ENCODE data around the gene IFNL1.
"Not testable (repeated sequence)": the region's sequence is repeated elsewhere in the genome, so short reads cannot be mapped to it uniquely, and the experiment has no call there.

IFNL1 gene

GRCh38 chr19:39270036-39270871 is 26.0 kb upstream of the IFNL1 start:
- DNase-seq: peak; percentile 75

GRCh38 chr19:39273859-39274258 is 22.3 kb upstream of the IFNL1 start:
- not testable (repeated sequence) for DNase-seq

- no peak for DNase-seq
Observed at GRCh38 chr19:39275578-39275977, 20.6 kb upstream of the IFNL1 start.

- no peak for DNase-seq
Observed at GRCh38 chr19:39276740-39277139, 19.5 kb upstream of the IFNL1 start.

- no peak for DNase-seq
Observed at GRCh38 chr19:39277598-39277997, 18.6 kb upstream of the IFNL1 start.

GRCh38 chr19:39282021-39282420 is 14.2 kb upstream of the IFNL1 start:
- DNase-seq: no peak

GRCh38 chr19:39284032-39284431 is 12.2 kb upstream of the IFNL1 start:
- no peak for DNase-seq

GRCh38 chr19:39293394-39293793 is 2.8 kb upstream of the IFNL1 start:
- no peak for DNase-seq

GRCh38 chr19:39296906-39297305 is 699 bp downstream of the IFNL1 start:
- no peak for DNase-seq

GRCh38 chr19:39297931-39298634 is 1.9 kb downstream of the IFNL1 start:
- no peak for DNase-seq

- no peak for DNase-seq
Observed at GRCh38 chr19:39299404-39299803, 3.2 kb downstream of the IFNL1 start.

GRCh38 chr19:39299832-39300231 is 3.6 kb downstream of the IFNL1 start:
- no peak for DNase-seq

- no peak for DNase-seq
Observed at GRCh38 chr19:39301021-39301420, 4.8 kb downstream of the IFNL1 start.

GRCh38 chr19:39301562-39301961 is 5.4 kb downstream of the IFNL1 start:
- DNase-seq: no peak

GRCh38 chr19:39303373-39304184 is 7.4 kb downstream of the IFNL1 start:
- no peak for DNase-seq

- no peak for DNase-seq
Observed at GRCh38 chr19:39304185-39304513, 7.9 kb downstream of the IFNL1 start.

- DNase-seq: no peak
Observed at GRCh38 chr19:39304701-39305571, 8.7 kb downstream of the IFNL1 start.

GRCh38 chr19:39306075-39306474 is 9.9 kb downstream of the IFNL1 start:
- no peak for DNase-seq

GRCh38 chr19:39307046-39307821 is 11.0 kb downstream of the IFNL1 start:
- peak; percentile 72 for DNase-seq

GRCh38 chr19:39307822-39308530 is 11.8 kb downstream of the IFNL1 start:
- DNase-seq: no peak
